GM12801 (cell line): ENCODE measurements around the gene FLT4.

Experiments used
- TF ChIP-seq, protein P1 (sequence below): IDR thresholded peaks from one replicate; pipeline ENCODE4 v1.5.1; 2011; ENCODE audit warnings: control low read depth; ENCODE audit not compliant: insufficient read length; ENCODE audit errors: extremely low read depth

FLT4 gene

DNA sequence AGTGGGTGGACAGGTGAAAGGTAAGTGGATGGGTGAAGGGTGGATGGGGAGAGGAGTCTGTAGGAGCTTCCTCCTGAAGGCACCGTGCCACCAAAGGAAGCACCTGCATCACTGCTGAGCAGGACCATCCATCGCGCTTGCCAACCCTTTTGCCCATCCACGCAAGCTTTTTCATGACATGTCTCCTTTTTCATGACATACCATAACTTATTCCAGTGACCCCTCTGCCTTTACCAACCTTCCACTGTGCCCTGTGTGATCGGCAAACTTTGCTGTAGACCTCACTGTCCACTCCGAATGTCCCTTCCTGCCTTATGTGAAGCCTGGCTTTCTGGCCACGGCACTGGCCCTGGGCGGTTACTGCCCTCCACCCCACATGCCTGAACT, 13.4 kb downstream of the FLT4 start:
- TF ChIP-seq, protein P1, sequence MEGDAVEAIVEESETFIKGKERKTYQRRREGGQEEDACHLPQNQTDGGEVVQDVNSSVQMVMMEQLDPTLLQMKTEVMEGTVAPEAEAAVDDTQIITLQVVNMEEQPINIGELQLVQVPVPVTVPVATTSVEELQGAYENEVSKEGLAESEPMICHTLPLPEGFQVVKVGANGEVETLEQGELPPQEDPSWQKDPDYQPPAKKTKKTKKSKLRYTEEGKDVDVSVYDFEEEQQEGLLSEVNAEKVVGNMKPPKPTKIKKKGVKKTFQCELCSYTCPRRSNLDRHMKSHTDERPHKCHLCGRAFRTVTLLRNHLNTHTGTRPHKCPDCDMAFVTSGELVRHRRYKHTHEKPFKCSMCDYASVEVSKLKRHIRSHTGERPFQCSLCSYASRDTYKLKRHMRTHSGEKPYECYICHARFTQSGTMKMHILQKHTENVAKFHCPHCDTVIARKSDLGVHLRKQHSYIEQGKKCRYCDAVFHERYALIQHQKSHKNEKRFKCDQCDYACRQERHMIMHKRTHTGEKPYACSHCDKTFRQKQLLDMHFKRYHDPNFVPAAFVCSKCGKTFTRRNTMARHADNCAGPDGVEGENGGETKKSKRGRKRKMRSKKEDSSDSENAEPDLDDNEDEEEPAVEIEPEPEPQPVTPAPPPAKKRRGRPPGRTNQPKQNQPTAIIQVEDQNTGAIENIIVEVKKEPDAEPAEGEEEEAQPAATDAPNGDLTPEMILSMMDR = no peak

DNA sequence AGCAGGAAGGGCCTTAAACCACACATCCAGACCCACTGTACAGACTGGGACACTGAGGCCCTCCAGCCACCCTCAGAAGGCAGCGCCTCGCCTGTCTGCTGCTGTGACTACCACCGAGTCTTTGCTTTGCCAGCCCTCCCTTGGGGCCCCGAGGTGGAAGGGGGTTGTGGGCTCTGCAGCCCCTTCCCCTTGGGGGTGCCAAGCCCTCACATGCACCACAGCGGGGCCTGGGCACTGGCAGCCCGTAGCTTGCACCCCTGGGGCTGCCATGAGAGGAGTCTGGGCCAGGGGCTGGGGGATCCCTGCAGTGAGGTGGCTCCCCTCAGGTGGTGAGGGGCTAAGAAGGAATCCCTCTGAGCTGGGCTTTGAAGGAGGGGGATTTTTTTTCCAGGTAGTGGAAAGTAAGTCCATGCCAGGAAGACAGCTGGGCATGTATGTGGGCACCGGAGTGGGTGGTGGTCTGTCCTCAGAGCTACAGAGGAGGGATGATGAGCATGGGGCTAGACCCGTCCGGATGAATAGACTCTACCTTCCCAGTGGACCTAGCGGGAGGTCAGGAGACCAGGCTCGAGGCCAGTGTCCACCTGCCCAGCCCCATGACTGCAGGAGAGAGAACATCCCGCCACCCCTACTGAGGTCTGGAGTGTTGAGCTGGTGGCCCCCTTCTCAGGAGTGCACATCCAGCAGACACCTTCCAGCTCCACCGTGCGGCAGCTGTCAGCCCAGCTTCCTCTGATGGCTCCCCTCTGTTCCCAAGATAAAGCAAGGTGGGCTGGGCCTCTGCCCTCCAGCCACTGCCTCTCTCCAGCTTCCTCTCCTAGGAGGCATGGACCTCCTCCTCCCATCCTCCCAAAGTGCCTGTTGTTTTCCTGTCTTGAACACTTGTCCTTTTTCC, 15.9 kb downstream of the FLT4 start:
- TF ChIP-seq, protein P1 = no peak

DNA sequence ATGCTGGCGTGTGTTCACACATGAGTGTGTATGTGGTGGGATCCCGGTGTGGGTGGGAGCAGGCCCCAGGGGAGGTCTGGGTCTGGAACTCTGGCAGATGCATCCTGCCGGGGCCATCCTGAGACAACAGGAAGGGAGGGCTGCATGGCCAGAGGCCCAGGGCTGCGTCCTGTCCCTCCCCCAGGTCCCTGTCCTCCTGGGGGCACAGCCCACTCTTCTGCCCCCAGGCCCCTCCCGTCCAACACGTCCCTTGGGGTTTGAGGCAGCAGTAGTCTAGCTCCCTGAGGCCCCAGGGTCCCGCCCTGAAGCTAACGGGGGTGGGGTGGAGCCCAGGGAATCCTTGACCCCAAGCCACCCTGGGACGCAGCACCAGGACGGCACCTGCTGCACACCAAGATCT, 16.6 kb downstream of the FLT4 start:
- TF ChIP-seq, protein P1 = no peak

DNA sequence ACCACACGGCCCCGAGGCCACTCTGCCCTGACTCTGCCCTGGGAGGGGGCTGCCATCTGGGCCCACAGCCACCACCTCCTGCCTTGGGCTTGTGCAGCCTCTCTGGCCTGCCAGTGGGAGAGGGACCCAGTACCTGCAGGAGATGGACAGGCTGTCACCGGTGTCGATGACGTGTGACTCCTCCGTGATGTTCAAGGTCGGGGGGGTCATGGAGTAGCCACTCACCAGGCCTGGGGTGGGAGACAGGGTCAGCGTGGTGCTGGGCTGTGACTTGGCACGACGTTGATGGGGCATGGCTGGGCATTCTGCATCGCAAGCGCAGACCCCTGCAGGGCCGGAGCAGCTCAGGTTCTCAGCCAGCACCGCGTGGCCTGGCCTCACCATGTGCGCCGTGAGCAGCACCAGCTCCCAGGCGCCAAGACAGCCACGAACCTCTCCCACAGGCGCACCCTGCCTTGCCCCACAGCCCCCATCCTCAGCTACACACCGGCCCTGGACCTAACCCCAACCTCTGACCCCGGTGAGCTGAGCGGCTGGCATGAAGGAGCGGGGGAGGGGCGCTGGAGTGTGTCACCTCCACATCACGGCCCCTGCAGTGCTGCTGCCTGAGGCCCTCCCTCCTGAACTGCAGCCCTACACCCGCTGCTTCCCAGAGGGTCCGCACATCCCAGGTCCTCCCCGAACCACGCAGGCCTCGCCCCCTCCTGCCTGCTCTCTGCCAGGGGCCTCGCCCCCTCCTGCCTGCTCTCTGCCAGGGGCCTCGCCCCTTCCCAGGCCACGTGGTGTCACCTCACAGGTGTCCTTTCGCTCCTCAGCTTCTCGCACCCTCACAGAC, 17.6 kb downstream of the FLT4 start:
- TF ChIP-seq, protein P1 = no peak

DNA sequence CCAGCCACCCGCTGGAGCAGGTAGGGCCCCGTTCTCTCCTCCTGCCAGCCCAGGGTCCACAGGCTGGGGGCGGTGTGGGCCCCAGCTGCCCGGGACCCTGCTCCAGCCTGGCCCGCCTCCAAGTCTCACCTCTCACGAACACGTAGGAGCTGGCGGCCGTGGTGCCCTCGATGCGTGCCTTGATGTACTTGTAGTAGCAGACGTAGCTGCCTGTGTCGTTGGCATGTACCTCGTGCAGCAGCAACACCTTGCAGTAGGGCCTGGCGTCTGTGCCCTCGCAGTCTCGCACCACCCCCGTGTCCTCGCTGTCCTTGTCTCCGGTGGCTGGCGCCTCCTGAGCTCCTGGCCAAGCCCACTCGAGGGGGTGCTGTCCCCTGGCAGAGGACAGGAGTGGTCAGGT, 19.0 kb downstream of the FLT4 start:
- TF ChIP-seq, protein P1 = no peak

DNA sequence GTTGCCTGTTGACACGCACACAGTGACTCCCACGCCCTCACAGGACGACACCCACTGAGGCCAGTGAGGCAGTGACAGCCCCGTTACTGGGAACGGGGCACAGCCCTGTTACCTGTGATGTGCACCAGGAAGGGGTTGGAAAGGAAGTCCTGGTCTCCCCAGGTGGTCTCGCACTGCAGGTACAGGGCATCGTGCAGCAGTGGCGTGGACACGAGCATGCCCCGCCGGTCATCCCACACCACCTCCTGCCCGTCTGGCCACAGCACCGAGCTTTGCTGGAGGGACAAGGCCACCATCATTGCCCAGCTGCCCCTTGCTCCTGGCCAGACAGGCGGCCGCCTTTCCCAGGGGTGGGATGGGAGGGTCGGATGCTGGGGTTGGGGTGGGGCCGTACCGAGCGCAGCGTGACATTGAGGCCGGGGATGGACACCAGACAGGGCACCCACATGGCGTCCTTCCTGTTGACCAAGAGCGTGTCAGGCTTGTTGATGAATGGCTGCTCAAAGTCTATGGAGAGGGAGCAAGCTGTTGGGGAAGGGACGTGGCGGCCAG, 19.5 kb downstream of the FLT4 start:
- TF ChIP-seq, protein P1 = no peak
